ENCODE measurements around the gene MED7.

The MED7 gene

GRCh38 chr5:157100140-157100679, 42.5 kb downstream of the MED7 start:
- no peak for DNase-seq

GRCh38 chr5:157088342-157088990, 54.2 kb downstream of the MED7 start:
- DNase-seq: no peak
